Liver (tissue), 9 donors: Measurements from ENCODE around the gene SLC38A1. TPM values are rescaled to one million over a fixed set of nuclear protein-coding genes. Genes with fewer than 3 reads are reported as not detected.

Source experiments
- DNase-seq: peaks from one replicate; pipeline ENCODE4 v3.0.0-alpha.2; 2017; ENCODE audit warnings: low spot score
- H3K27ac ChIP-seq, 2 donors: one replicate each; pipeline ENCODE4 v1.7.0; 2013; ENCODE audit warnings: inconsistent platforms in 2 of 2, low read length in 2 of 2, control low read depth in 1 of 2, low read depth in 1 of 2, mild to moderate bottlenecking in 1 of 2
- H3K27me3 ChIP-seq, 4 donors: one replicate each; pipeline versions ENCODE4 v1.6.1 to v1.7.0; 2013; ENCODE audit warnings: low read length in 3 of 4, inconsistent platforms in 1 of 4, mild to moderate bottlenecking in 1 of 4, moderate library complexity in 1 of 4; ENCODE audit not compliant: control insufficient read depth in 4 of 4, insufficient read depth in 4 of 4
- H3K36me3 ChIP-seq, 4 donors: one replicate each; pipeline versions ENCODE4 v1.6.1 to v1.7.0; 2013; ENCODE audit warnings: low read length in 3 of 4, mild to moderate bottlenecking in 3 of 4, low read depth in 1 of 4, moderate library complexity in 1 of 4; ENCODE audit not compliant: control insufficient read depth in 4 of 4, insufficient read depth in 3 of 4
- H3K4me1 ChIP-seq, 4 donors: one replicate each; pipeline versions ENCODE4 v1.6.1 to v1.7.0; 2013; ENCODE audit warnings: low read length in 3 of 4, mild to moderate bottlenecking in 3 of 4, moderate library complexity in 1 of 4; ENCODE audit not compliant: control insufficient read depth in 4 of 4, insufficient read depth in 4 of 4
- H3K4me3 ChIP-seq, 3 donors: one replicate each; pipeline versions ENCODE4 v1.6.1 to v1.7.0; 2013; ENCODE audit warnings: low read length in 3 of 3, control low read depth in 1 of 3, low read depth in 1 of 3, mild to moderate bottlenecking in 1 of 3
- H3K9ac ChIP-seq, 2 donors: one replicate each; pipeline ENCODE4 v1.7.0; 2013; ENCODE audit warnings: low read length in 2 of 2, mild to moderate bottlenecking in 2 of 2, moderate library complexity in 2 of 2, control low read depth in 1 of 2, low read depth in 1 of 2
- H3K9me3 ChIP-seq, 4 donors: one replicate each; pipeline versions ENCODE4 v1.6.1 to v1.7.0; 2013; ENCODE audit warnings: low read length in 3 of 4; ENCODE audit not compliant: control insufficient read depth in 4 of 4
- EGR1 ChIP-seq, 2 donors: IDR thresholded peaks; 2 replicates each; pipeline ENCODE4 v1.6.1; 2016 to 2018; ENCODE audit warnings: antibody characterized with exemption in 2 of 2, low read depth in 2 of 2
- FOXA1 ChIP-seq: IDR thresholded peaks from 2 replicates; pipeline ENCODE4 v1.6.1; 2016; ENCODE audit warnings: antibody characterized with exemption
- GABPA ChIP-seq, 2 donors: IDR thresholded peaks in 1 of 2; conservative IDR thresholded peaks in 1 of 2; 2 replicates each; pipeline ENCODE4 v1.6.1; 2016; ENCODE audit warnings: antibody characterized with exemption in 2 of 2, mild to moderate bottlenecking in 1 of 2, moderate library complexity in 1 of 2
- HNF4G ChIP-seq: IDR thresholded peaks from 2 replicates; pipeline ENCODE4 v1.6.1; 2016; ENCODE audit warnings: antibody characterized with exemption
- JUND ChIP-seq, 2 donors: IDR thresholded peaks; 2 replicates each; pipeline ENCODE4 v1.6.1; 2016; ENCODE audit warnings: antibody characterized with exemption in 2 of 2
- NR2F2 ChIP-seq: IDR thresholded peaks from 2 replicates; pipeline ENCODE4 v1.6.1; 2016; ENCODE audit warnings: antibody characterized with exemption
- RXRA ChIP-seq, 2 donors: IDR thresholded peaks; 2 replicates each; pipeline ENCODE4 v1.6.1; 2017 to 2018; ENCODE audit warnings: antibody characterized with exemption in 2 of 2, mild to moderate bottlenecking in 1 of 2
- SP1 ChIP-seq: IDR thresholded peaks from 2 replicates; pipeline ENCODE4 v1.6.1; 2018; ENCODE audit warnings: antibody characterized with exemption, mild to moderate bottlenecking
- TAF1 ChIP-seq: conservative IDR thresholded peaks from 2 replicates; pipeline ENCODE4 v1.6.1; 2016; ENCODE audit warnings: antibody characterized with exemption, mild to moderate bottlenecking
- YY1 ChIP-seq: IDR thresholded peaks from 2 replicates; pipeline ENCODE4 v1.6.1; 2016; ENCODE audit warnings: antibody characterized with exemption, mild to moderate bottlenecking
- WGBS: extraction: QIAGEN DNeasy Blood & Tissue Kit; methylation state at CpG from one replicate; pipeline ENCODE4 v1.1.7; 2013; 5-methylcytosine and 5-hydroxymethylcytosine counted together
- polyA plus RNA-seq, 2 donors: library from polyadenylated mRNA; stranded (reverse) in 1 of 2; unstranded in 1 of 2; fragments of 200-250 nt in 1 of 2; fragments of >200 nt in 1 of 2; fragmentation: Nextera tagmentation in 1 of 2; extraction: Ambion mirVana in 1 of 2; gene quantifications; one replicate each; pipeline versions ENCODE4 v1.2.1 to v1.2.3, GENCODE V29; 2013 to 2015
- total RNA-seq, 2 donors: library from RNA; depleted of rRNA; stranded (reverse); fragments of >200 nt; gene quantifications; one replicate each; pipeline ENCODE4 v1.2.3, GENCODE V29; 2014
- TF ChIP-seq, protein P1 (sequence below): IDR thresholded peaks from 2 replicates; pipeline ENCODE4 v1.6.1; 2016; ENCODE audit warnings: antibody characterized with exemption, mild to moderate bottlenecking
- TF ChIP-seq, protein P2 (sequence below): fragments of 150-350 bp; IDR thresholded peaks from 2 replicates; pipeline ENCODE4 v1.5.1; 2017; ENCODE audit warnings: improper control_type of control experiment, low read depth, low read length; ENCODE audit not compliant: missing input control
- TF ChIP-seq, protein P3 (sequence below): IDR thresholded peaks from 2 replicates; pipeline ENCODE4 v1.6.1; 2016; ENCODE audit warnings: antibody characterized with exemption
- TF ChIP-seq, protein P4 (sequence below): IDR thresholded peaks from 2 replicates; pipeline ENCODE4 v1.6.1; 2016; ENCODE audit warnings: antibody characterized with exemption
- TF ChIP-seq, protein P5 (sequence below): IDR thresholded peaks from 2 replicates; pipeline ENCODE4 v1.6.1; 2016; ENCODE audit warnings: antibody characterized with exemption
- donor health status: healthy.
- donor health status: healthy.
- donor health status: healthy.
- donor health status: healthy.
- donor health status: healthy.

Gene SLC38A1
- total and polyA plus RNA-seq, 4 donors = 6.2 to 14.9 (median 9.6) TPM

DNA sequence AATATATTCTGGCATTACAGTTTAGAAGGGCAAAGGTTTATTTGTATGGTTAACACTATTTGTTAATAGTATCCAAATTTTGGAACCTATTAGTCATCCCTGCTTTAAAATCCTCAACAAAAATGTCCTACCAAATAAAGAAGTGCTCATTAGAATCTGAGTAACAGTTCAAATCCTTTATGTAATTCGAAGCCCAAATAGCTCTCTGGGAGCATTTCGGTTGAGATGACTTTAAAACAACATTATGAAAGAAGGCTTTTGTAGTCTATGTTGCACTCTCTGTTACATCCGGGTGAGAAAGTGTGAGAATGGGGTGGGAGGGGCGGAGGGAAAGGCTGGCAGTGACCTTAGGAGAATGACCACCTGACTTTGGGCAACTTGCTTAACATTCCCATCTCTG lies 59.7 kb downstream of the SLC38A1 start:
- TF ChIP-seq JUND (IDR thresholded peaks at IDR 0.05) (no peak), SP1 (no peak), HNF4G (no peak), TAF1 (no peak), EGR1 (IDR thresholded peaks at IDR 0.05; ENCODE audit: low read depth in 2 of 2) (no peak), NR2F2 (no peak)
- TF ChIP-seq, protein P1, sequence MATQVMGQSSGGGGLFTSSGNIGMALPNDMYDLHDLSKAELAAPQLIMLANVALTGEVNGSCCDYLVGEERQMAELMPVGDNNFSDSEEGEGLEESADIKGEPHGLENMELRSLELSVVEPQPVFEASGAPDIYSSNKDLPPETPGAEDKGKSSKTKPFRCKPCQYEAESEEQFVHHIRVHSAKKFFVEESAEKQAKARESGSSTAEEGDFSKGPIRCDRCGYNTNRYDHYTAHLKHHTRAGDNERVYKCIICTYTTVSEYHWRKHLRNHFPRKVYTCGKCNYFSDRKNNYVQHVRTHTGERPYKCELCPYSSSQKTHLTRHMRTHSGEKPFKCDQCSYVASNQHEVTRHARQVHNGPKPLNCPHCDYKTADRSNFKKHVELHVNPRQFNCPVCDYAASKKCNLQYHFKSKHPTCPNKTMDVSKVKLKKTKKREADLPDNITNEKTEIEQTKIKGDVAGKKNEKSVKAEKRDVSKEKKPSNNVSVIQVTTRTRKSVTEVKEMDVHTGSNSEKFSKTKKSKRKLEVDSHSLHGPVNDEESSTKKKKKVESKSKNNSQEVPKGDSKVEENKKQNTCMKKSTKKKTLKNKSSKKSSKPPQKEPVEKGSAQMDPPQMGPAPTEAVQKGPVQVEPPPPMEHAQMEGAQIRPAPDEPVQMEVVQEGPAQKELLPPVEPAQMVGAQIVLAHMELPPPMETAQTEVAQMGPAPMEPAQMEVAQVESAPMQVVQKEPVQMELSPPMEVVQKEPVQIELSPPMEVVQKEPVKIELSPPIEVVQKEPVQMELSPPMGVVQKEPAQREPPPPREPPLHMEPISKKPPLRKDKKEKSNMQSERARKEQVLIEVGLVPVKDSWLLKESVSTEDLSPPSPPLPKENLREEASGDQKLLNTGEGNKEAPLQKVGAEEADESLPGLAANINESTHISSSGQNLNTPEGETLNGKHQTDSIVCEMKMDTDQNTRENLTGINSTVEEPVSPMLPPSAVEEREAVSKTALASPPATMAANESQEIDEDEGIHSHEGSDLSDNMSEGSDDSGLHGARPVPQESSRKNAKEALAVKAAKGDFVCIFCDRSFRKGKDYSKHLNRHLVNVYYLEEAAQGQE = no peak
- TF ChIP-seq, protein P2, sequence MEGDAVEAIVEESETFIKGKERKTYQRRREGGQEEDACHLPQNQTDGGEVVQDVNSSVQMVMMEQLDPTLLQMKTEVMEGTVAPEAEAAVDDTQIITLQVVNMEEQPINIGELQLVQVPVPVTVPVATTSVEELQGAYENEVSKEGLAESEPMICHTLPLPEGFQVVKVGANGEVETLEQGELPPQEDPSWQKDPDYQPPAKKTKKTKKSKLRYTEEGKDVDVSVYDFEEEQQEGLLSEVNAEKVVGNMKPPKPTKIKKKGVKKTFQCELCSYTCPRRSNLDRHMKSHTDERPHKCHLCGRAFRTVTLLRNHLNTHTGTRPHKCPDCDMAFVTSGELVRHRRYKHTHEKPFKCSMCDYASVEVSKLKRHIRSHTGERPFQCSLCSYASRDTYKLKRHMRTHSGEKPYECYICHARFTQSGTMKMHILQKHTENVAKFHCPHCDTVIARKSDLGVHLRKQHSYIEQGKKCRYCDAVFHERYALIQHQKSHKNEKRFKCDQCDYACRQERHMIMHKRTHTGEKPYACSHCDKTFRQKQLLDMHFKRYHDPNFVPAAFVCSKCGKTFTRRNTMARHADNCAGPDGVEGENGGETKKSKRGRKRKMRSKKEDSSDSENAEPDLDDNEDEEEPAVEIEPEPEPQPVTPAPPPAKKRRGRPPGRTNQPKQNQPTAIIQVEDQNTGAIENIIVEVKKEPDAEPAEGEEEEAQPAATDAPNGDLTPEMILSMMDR = no peak
- TF ChIP-seq, protein P3, sequence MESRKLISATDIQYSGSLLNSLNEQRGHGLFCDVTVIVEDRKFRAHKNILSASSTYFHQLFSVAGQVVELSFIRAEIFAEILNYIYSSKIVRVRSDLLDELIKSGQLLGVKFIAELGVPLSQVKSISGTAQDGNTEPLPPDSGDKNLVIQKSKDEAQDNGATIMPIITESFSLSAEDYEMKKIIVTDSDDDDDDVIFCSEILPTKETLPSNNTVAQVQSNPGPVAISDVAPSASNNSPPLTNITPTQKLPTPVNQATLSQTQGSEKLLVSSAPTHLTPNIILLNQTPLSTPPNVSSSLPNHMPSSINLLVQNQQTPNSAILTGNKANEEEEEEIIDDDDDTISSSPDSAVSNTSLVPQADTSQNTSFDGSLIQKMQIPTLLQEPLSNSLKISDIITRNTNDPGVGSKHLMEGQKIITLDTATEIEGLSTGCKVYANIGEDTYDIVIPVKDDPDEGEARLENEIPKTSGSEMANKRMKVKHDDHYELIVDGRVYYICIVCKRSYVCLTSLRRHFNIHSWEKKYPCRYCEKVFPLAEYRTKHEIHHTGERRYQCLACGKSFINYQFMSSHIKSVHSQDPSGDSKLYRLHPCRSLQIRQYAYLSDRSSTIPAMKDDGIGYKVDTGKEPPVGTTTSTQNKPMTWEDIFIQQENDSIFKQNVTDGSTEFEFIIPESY = no peak
- peaks cover 0 to 2% (median 0%) of the 10 kb centered on the region in 4 donors for H3K36me3 ChIP-seq

DNA sequence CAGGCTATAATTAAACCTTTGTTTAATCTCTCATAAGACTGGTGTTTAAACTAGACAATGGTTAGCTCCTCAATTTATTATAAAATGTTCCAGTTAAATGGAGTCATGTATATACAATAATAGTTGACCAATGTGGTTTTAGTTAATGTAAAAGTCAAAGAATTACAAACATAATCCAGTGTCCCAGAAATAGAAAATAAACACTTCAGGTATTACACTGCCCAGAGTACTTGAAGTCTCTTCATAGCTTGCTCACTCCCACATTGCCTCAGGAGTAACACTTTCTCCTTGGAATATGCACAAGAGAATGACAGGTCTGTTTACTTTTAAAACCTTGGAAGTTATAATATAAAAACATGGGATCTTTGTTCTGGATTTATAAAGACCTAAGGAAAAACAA lies 60.5 kb downstream of the SLC38A1 start:
- Histone ChIP-seq H3K9me3 (no peaks in the 10 kb centered on the region), H3K9ac (no peak overlapping the region), H3K36me3 (peaks cover 0 to 2% (median 0%) of the 10 kb centered on the region in 4 donors), H3K4me1 (peaks cover 0 to 7% (median 4%) of the 10 kb centered on the region in 4 donors), H3K27me3 (no peaks in the 10 kb centered on the region), H3K27ac (no peak overlapping the region), H3K4me3 (no peak overlapping the region)
- no peak for DNase-seq
- TF ChIP-seq, protein P4, sequence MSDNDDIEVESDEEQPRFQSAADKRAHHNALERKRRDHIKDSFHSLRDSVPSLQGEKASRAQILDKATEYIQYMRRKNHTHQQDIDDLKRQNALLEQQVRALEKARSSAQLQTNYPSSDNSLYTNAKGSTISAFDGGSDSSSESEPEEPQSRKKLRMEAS = no peak
- TF ChIP-seq, protein P5, sequence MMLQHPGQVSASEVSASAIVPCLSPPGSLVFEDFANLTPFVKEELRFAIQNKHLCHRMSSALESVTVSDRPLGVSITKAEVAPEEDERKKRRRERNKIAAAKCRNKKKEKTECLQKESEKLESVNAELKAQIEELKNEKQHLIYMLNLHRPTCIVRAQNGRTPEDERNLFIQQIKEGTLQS = no peak
- TF ChIP-seq EGR1 (IDR thresholded peaks at IDR 0.05; ENCODE audit: low read depth in 2 of 2) (no peak), JUND (IDR thresholded peaks at IDR 0.05) (no peak), FOXA1 (no peak), RXRA (IDR thresholded peaks at IDR 0.05) (no peak), HNF4G (no peak), GABPA (IDR thresholded peaks at IDR 0.05 in 1 of 2, conservative IDR thresholded peaks at IDR 0.05 in 1 of 2) (no peak), SP1 (no peak), YY1 (no peak)
- TF ChIP-seq, protein P1 = no peak

More for the DNA sequence above, 59.7 kb downstream of the SLC38A1 start:
- no peak for DNase-seq
- Histone ChIP-seq H3K27ac (peak overlapping the region in 1 of 2 donors; percentile 16), H3K9me3 (no peaks in the 10 kb centered on the region), H3K27me3 (no peaks in the 10 kb centered on the region), H3K4me1 (peaks cover 0 to 7% (median 4%) of the 10 kb centered on the region in 4 donors), H3K4me3 (no peak overlapping the region), H3K9ac (no peak overlapping the region)
- 79% methylated on average over 4 of the region's 4 CpGs for WGBS
